Sigmoid colon (tissue), 7 donors: ENCODE measurements around the gene OR51M1. TPM values are rescaled to one million over a fixed set of nuclear protein-coding genes. Genes with fewer than 3 reads are reported as not detected.
"Not testable (repeated sequence)": the region's sequence is repeated elsewhere in the genome, so short reads cannot be mapped to it uniquely, and the experiment has no call there.

Experiments
- DNase-seq: peaks from one replicate; pipeline ENCODE4 v3.0.0-alpha.2; 2019
- H3K27ac ChIP-seq, 4 donors: fragments of 200-600 bp; sonication (generic); one replicate each; pipeline ENCODE4 v1.5.1; 2016 to 2019; ENCODE audit warnings: mild to moderate bottlenecking in 1 of 4
- H3K27me3 ChIP-seq, 3 donors: fragments of 200-600 bp; sonication (generic); one replicate each; pipeline ENCODE4 v1.5.1; 2019; ENCODE audit warnings: mild to moderate bottlenecking in 1 of 3
- H3K36me3 ChIP-seq, 4 donors: fragments of 200-600 bp; sonication (generic); one replicate each; pipeline ENCODE4 v1.5.1; 2016 to 2019
- H3K4me1 ChIP-seq, 4 donors: fragments of 200-600 bp; sonication (generic); one replicate each; pipeline ENCODE4 v1.5.1; 2017 to 2019
- H3K4me3 ChIP-seq, 4 donors: fragments of 200-600 bp; sonication (generic); one replicate each; pipeline ENCODE4 v1.5.1; 2017 to 2019; ENCODE audit warnings: mild to moderate bottlenecking in 2 of 4, moderate library complexity in 1 of 4
- H3K9me3 ChIP-seq, 4 donors: fragments of 200-600 bp in 3 of 4; sonication (generic) in 3 of 4; one replicate each; pipeline versions ENCODE4 v1.5.1 to v1.6.1; 2013 to 2019
- EP300 ChIP-seq, 4 donors: sonication (generic); formaldehyde crosslinking; IDR thresholded peaks; one replicate each; pipeline ENCODE4 v1.6.1; 2017; ENCODE audit warnings: antibody characterized with exemption in 4 of 4
- POLR2A ChIP-seq, 2 donors: fragments of 450-650 bp; IDR thresholded peaks; one replicate each; pipeline ENCODE4 v1.6.1; 2016; ENCODE audit warnings: antibody characterized with exemption in 2 of 2, mild to moderate bottlenecking in 2 of 2, moderate library complexity in 2 of 2
- POLR2AphosphoS5 ChIP-seq, 4 donors: sonication (generic); formaldehyde crosslinking; IDR thresholded peaks; one replicate each; pipeline ENCODE4 v1.6.1; 2017; ENCODE audit warnings: antibody characterized with exemption in 4 of 4
- WGBS, 2 donors: extraction: QIAGEN DNeasy Blood & Tissue Kit; methylation state at CpG; one replicate each; pipeline ENCODE4 v1.1.7; 2013; 5-methylcytosine and 5-hydroxymethylcytosine counted together
- intact Hi-C: fragments of 100-400 bp; cut with DNase I; formaldehyde crosslinking; loops from one replicate; pipeline ENCODE4 v1.15.1; 2023
- polyA plus RNA-seq, 3 donors: library from polyadenylated mRNA; stranded (reverse); fragments of 200-250 nt; gene quantifications; one replicate each; pipeline ENCODE4 v1.2.3, GENCODE V29; 2013
- total RNA-seq, 4 donors: library from RNA; depleted of rRNA; stranded (reverse); fragments of >200 nt; gene quantifications; one replicate each; pipeline ENCODE4 v1.1.0, GENCODE V29; 2016
- TF ChIP-seq, protein P1 (sequence below), 4 experiments: fragments of 450-650 bp in 3 of 4; fragments of 200-600 bp in 1 of 4; IDR thresholded peaks; one replicate each; pipeline ENCODE4 v1.5.1; 2016 to 2019; ENCODE audit warnings: antibody characterized with exemption in 4 of 4, mild to moderate bottlenecking in 3 of 4, moderate library complexity in 2 of 4
- donor health status: healthy with polysubstance abuse.
- donor health status: Bipolar disorder and iron deficiency.
- donor health status: healthy.

The OR51M1 gene, protein sequence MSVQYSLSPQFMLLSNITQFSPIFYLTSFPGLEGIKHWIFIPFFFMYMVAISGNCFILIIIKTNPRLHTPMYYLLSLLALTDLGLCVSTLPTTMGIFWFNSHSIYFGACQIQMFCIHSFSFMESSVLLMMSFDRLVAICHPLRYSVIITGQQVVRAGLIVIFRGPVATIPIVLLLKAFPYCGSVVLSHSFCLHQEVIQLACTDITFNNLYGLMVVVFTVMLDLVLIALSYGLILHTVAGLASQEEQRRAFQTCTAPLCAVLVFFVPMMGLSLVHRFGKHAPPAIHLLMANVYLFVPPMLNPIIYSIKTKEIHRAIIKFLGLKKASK
- total RNA-seq (not detected), polyA plus RNA-seq (under 1 TPM in 1 of 3 donors, not detected in 2; under 0.01 TPM)

DNA sequence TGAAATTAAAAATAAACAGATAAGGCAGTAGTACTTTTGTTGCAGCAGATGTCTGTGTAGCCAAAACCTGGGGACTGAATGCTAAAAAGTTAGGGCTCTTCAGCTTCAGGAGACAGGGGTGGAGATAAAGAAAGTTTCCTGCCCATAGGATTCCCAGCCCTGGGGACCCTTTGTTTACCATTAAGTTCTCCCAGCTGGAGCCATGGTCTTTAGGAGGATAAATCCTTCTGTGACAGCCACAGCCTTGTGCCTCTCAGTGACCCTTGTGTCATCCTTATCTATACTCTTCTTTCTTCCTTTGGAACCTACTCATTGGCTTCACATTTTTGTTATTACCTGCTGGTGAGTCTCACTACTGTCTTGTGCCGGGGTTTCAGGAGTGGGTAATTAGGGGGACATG lies at the start of gene OR51M1:
Gene OR51M1 (plus strand): TSS at position 237 of the 400 bp plus-strand sequence. CDS start 5,587 bp downstream, outside the sequence.
- intact Hi-C loops = loop anchor here (5.0 kb wide), 1 partner anchor 756 kb away; no protein-coding TSS in a partner anchor
- DNase-seq = no peak
- H3K4me1 ChIP-seq = no peaks in the 10 kb centered on the region
- TF ChIP-seq POLR2AphosphoS5 (IDR thresholded peaks at IDR 0.05) (no peak), POLR2A (IDR thresholded peaks at IDR 0.05) (no peak), EP300 (IDR thresholded peaks at IDR 0.05) (no peak)
- TF ChIP-seq, protein P1, sequence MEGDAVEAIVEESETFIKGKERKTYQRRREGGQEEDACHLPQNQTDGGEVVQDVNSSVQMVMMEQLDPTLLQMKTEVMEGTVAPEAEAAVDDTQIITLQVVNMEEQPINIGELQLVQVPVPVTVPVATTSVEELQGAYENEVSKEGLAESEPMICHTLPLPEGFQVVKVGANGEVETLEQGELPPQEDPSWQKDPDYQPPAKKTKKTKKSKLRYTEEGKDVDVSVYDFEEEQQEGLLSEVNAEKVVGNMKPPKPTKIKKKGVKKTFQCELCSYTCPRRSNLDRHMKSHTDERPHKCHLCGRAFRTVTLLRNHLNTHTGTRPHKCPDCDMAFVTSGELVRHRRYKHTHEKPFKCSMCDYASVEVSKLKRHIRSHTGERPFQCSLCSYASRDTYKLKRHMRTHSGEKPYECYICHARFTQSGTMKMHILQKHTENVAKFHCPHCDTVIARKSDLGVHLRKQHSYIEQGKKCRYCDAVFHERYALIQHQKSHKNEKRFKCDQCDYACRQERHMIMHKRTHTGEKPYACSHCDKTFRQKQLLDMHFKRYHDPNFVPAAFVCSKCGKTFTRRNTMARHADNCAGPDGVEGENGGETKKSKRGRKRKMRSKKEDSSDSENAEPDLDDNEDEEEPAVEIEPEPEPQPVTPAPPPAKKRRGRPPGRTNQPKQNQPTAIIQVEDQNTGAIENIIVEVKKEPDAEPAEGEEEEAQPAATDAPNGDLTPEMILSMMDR (IDR thresholded peaks at IDR 0.05) = no peak
- 53 to 74% methylated on average over 1 of the region's 1 CpG for WGBS, 2 donors
- H3K4me3 ChIP-seq = no peak within 1 kb of the TSS
- no peaks in the 10 kb centered on the region for H3K36me3 ChIP-seq
- no peaks in the 10 kb centered on the region for H3K9me3 ChIP-seq
- H3K27me3 ChIP-seq = no peaks in the 10 kb centered on the region
- H3K27ac ChIP-seq = no peak within 1 kb of the TSS

DNA sequence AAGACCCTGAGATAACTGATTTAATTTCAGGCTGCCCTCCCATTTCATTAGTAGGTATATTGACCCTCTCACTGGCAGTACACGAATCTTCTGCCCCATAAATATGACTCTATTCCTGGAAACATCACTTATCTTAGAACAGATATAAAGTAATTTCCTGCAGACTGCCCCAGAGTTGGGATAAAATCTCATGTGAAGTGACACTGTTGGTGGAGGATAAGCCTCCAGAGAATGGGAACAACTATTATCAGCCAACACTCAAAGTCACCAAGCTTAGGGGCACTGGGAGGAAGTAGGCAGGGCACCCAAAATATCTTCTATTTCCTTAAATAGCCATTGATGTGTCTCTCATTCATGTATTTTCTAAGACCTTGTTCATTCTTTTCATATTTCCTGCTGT lies 48.4 kb upstream of the OR51M1 start:
- 23 to 56% methylated on average over 1 of the region's 1 CpG for WGBS, 2 donors
- no peak for DNase-seq
- TF ChIP-seq, protein P1 (IDR thresholded peaks at IDR 0.05) = no peak
- no peak for TF ChIP-seq EP300 (IDR thresholded peaks at IDR 0.05)
- Histone ChIP-seq H3K9me3 (no peaks in the 10 kb centered on the region), H3K4me3 (no peak overlapping the region), H3K36me3 (no peaks in the 10 kb centered on the region), H3K27ac (no peak overlapping the region), H3K4me1 (no peaks in the 10 kb centered on the region), H3K27me3 (no peaks in the 10 kb centered on the region)
- intact Hi-C loops = no loop called here

DNA sequence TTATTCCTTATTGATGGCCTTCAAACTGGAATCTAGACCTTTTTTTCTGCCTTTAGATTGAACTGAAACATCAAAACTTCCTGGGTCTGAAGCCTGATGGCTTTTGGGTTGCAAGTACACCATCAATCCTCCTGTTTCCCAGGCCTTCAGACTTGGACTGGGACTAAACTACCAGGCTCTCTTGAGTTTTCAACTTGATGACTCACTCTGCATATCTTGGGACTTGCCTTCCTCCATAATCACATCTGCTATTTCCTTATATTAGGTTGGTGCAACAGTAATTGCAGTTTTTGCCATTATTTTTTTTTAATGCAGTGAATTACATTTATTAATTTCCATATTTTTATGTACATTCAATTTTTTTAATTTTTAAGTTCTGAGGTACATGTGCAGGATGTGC lies 47.3 kb upstream of the OR51M1 start:
- intact Hi-C loops = no loop called here
- Histone ChIP-seq H3K4me1 (no peaks in the 10 kb centered on the region), H3K27me3 (no peaks in the 10 kb centered on the region), H3K4me3 (no peak overlapping the region), H3K9me3 (no peaks in the 10 kb centered on the region), H3K27ac (no peak overlapping the region), H3K36me3 (no peaks in the 10 kb centered on the region)
- DNase-seq = no peak
- no peak for TF ChIP-seq POLR2AphosphoS5 (IDR thresholded peaks at IDR 0.05)
- no peak for TF ChIP-seq EP300 (IDR thresholded peaks at IDR 0.05)
- TF ChIP-seq POLR2A (IDR thresholded peaks at IDR 0.05) = no peak
- TF ChIP-seq, protein P1 (IDR thresholded peaks at IDR 0.05) = no peak

DNA sequence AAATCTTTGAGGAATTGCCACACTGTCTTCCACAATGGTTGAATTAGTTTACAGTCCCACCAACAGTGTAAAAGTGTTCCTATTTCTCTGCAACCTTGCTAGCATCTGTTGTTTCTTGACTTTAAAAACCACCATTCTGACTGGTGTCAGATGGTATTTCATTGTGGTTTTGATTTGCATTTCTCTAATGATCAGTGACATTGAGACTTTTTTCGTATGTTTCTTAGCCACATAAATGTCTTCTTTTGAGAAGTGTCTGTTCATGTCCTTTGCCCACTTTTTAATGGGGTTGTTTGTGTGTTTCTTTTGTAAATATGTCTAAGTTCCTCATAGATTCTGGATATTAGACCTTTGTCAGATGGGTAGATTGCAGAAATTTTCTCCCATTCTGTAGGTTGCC lies 46.4 kb upstream of the OR51M1 start:
- H3K27me3 ChIP-seq, H3K36me3 ChIP-seq, intact Hi-C loops, DNase-seq, H3K4me1 ChIP-seq, H3K9me3 ChIP-seq, H3K4me3 ChIP-seq, H3K27ac ChIP-seq: not testable (repeated sequence)
- WGBS, 2 donors = 65 to 70% methylated on average over 1 of the region's 1 CpG

DNA sequence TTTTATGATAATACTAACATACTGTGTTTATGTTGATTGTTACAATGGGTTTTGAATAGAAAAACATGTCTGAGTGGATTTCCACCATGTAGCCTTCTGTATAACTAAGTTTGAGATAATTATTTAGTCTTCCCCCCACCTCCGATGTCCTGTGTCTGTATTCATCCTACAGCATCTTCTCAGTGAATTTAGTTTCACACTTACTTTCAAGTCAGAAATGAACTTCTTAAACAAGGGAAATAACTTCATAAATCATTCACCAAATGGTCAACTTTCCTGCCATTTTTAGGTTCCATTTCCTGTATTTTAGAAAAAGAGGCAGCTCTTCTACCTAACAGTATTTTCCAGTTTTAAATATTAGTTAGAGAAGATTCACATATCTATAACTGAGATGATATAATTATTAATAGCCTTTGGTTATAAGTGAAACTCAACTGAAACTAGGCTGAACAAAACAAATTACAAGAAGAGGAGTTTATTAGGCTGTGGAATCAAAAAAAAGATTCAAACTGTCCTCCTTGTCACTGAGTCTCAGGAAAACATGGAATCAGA lies 43.8 kb upstream of the OR51M1 start:
- Histone ChIP-seq H3K4me3 (no peak overlapping the region), H3K4me1 (no peaks in the 10 kb centered on the region), H3K27ac (no peak overlapping the region), H3K27me3 (no peaks in the 10 kb centered on the region), H3K9me3 (no peaks in the 10 kb centered on the region), H3K36me3 (no peaks in the 10 kb centered on the region)
- TF ChIP-seq EP300 (IDR thresholded peaks at IDR 0.05) (no peak), POLR2A (IDR thresholded peaks at IDR 0.05) (no peak), POLR2AphosphoS5 (IDR thresholded peaks at IDR 0.05) (no peak)
- TF ChIP-seq, protein P1 (IDR thresholded peaks at IDR 0.05) = no peak
- WGBS, 2 donors = 79 to 89% methylated on average over 1 of the region's 1 CpG
- DNase-seq = no peak
- intact Hi-C loops = no loop called here
